Measurements from ENCODE around the gene S100A4.
"Not testable (repeated sequence)": the region's sequence is repeated elsewhere in the genome, so short reads cannot be mapped to it uniquely, and the experiment has no call there.

The S100A4 gene

GRCh38 chr1:153533689-153534201 lies 11.9 kb downstream of the S100A4 start:
- peak; percentile 94 for DNase-seq

GRCh38 chr1:153532769-153533599 lies 12.6 kb downstream of the S100A4 start:
- DNase-seq = peak; percentile 89

GRCh38 chr1:153532181-153532580 lies 13.4 kb downstream of the S100A4 start:
- no peak for DNase-seq

GRCh38 chr1:153531638-153532037 lies 14.0 kb downstream of the S100A4 start:
- DNase-seq = no peak

- no peak for DNase-seq
These were observed 17.9 kb downstream of the S100A4 start for GRCh38 chr1:153527683-153528040.

- DNase-seq = peak; percentile 42
These were observed 18.5 kb downstream of the S100A4 start for GRCh38 chr1:153527023-153527682.

- no peak for DNase-seq
These were observed 19.5 kb downstream of the S100A4 start for GRCh38 chr1:153526132-153526543.

- no peak for DNase-seq
These were observed 20.4 kb downstream of the S100A4 start for GRCh38 chr1:153525088-153525728.

- not testable (repeated sequence) for DNase-seq
These were observed 23.1 kb downstream of the S100A4 start for GRCh38 chr1:153522353-153523048.

GRCh38 chr1:153521808-153522207 lies 23.8 kb downstream of the S100A4 start:
- DNase-seq = not testable (repeated sequence)

GRCh38 chr1:153520818-153521476 lies 24.7 kb downstream of the S100A4 start:
- DNase-seq = no peak

- not testable (repeated sequence) for DNase-seq
These were observed 25.4 kb downstream of the S100A4 start for GRCh38 chr1:153520137-153520691.

GRCh38 chr1:153519242-153519641 lies 26.4 kb downstream of the S100A4 start:
- no peak for DNase-seq

GRCh38 chr1:153515504-153516394 lies 29.9 kb downstream of the S100A4 start:
- no peak for DNase-seq

GRCh38 chr1:153513666-153514065 lies 31.9 kb downstream of the S100A4 start:
- no peak for DNase-seq

- no peak for DNase-seq
These were observed 32.6 kb downstream of the S100A4 start for GRCh38 chr1:153513023-153513422.

- DNase-seq = peak; percentile 77
These were observed 34.6 kb downstream of the S100A4 start for GRCh38 chr1:153510984-153511410.

- DNase-seq = peak; percentile 27
These were observed 35.8 kb downstream of the S100A4 start for GRCh38 chr1:153509729-153510354.

GRCh38 chr1:153509036-153509435 lies 36.6 kb downstream of the S100A4 start:
- DNase-seq = no peak

All from fibroblast of skin of abdomen (primary cell).